HepG2 (cell line): ENCODE measurements around the gene C3orf52. TPM values are rescaled to one million over a fixed set of nuclear protein-coding genes. Genes with fewer than 3 reads are reported as not detected.

Source experiments
- ATAC-seq: fragments of 200-7000 bp; cut with Tn5 transposase; 3 replicates; pipeline ENCODE4 v1.9.1; 2020; ENCODE audit warnings: mild to moderate bottlenecking, moderate library complexity
- BruUV-seq: library from RNA; stranded (reverse); fragments of 400-500 nt; replicated peaks from 2 replicates; lab custom pipeline; 2021; lab: Mats Ljungman, UMichigan
- CTCF ChIA-PET: fragments of 300-600 bp; formaldehyde crosslinking; extraction: SDS; loops from one replicate; lab custom pipeline; 2021; ENCODE audit warnings: low total read pairs, inconsistent platforms, low intra/inter-chr PET ratio; lab: Yijun Ruan, JAX
- POLR2A ChIA-PET: fragments of 350-600 bp; sonication (Branson Sonifier 250); formaldehyde crosslinking; loops from one replicate; lab custom pipeline; 2020; ENCODE audit warnings: antibody characterized with exemption, inconsistent platforms; lab: Yijun Ruan, JAX
- DNase-seq: peaks from one replicate; pipeline ENCODE4 v3.0.0-alpha.2; 2015; ENCODE audit warnings: low spot score
- FAIRE-seq: peaks from 3 replicates; lab custom pipeline; 2011; peaks lifted over from hg19 to GRCh38; lab: Jason Lieb, UNC
- H2AFZ ChIP-seq: one replicate; pipeline ENCODE4 v1.6.1; 2011; ENCODE audit warnings: low read length, inconsistent platforms
- H3K27ac ChIP-seq: fragments of 300-600 bp; 3 replicates; pipeline ENCODE4 v1.8.0; 2011; ENCODE audit warnings: mixed run types, mild to moderate bottlenecking, mixed read lengths, low read length, inconsistent platforms; ENCODE audit not compliant: insufficient read depth; ENCODE audit errors: extremely low read length
- H3K27me3 ChIP-seq, 2 experiments: fragments of 200-600 bp in 1 of 2; 2 replicates in 1 of 2; 3 replicates in 1 of 2; pipeline versions ENCODE4 v1.6.0 to v1.8.0; 2011; ENCODE audit warnings: low read length in 2 of 2, mild to moderate bottlenecking in 2 of 2, moderate library complexity in 2 of 2, inconsistent platforms in 1 of 2; ENCODE audit not compliant: insufficient read depth in 2 of 2, control insufficient read depth in 1 of 2
- H3K36me3 ChIP-seq, 2 experiments: fragments of 200-600 bp in 1 of 2; replicated peaks in 1 of 2; 2 replicates in 1 of 2; 3 replicates in 1 of 2; pipeline versions ENCODE4 v1.5.1 to v1.8.0; 2011; ENCODE audit warnings: low read length in 2 of 2, inconsistent platforms in 1 of 2; ENCODE audit not compliant: insufficient read depth in 2 of 2, control insufficient read depth in 1 of 2
- H3K4me1 ChIP-seq: 2 replicates; pipeline ENCODE4 v1.5.1; 2012; ENCODE audit warnings: low read length, inconsistent platforms; ENCODE audit not compliant: insufficient read depth
- H3K4me2 ChIP-seq: 2 replicates; pipeline ENCODE4 v1.6.0; 2011; ENCODE audit warnings: low read depth, low read length, inconsistent platforms
- H3K4me3 ChIP-seq, 3 experiments: fragments of 200-600 bp in 1 of 3; sonication (generic), shearing (Covaris generic) in 1 of 3; replicated peaks in 1 of 3; 2 replicates each; pipeline ENCODE4 v1.5.1; 2011 to 2016; ENCODE audit warnings: low read length in 3 of 3, inconsistent platforms in 2 of 3, low read depth in 2 of 3, mild to moderate bottlenecking in 2 of 3, control low read depth in 1 of 3, mixed read lengths in 1 of 3; ENCODE audit not compliant: insufficient read depth in 1 of 3
- H3K79me2 ChIP-seq: one replicate; pipeline ENCODE4 v1.6.1; 2011; ENCODE audit warnings: low read length, inconsistent platforms; ENCODE audit not compliant: insufficient read depth
- H3K9ac ChIP-seq: 2 replicates; pipeline ENCODE4 v1.6.0; 2011; ENCODE audit warnings: mild to moderate bottlenecking, low read depth, low read length, inconsistent platforms; ENCODE audit not compliant: insufficient read depth
- H3K9me3 ChIP-seq: 2 replicates; pipeline ENCODE4 v1.5.1; 2012; ENCODE audit warnings: mild to moderate bottlenecking, low read length
- H4K20me1 ChIP-seq: 2 replicates; pipeline ENCODE4 v1.6.0; 2011; ENCODE audit warnings: inconsistent platforms, mild to moderate bottlenecking, low read length, moderate library complexity; ENCODE audit not compliant: insufficient read depth
- CBX5 ChIP-seq: sonication (generic); formaldehyde crosslinking; IDR thresholded peaks from 2 replicates; pipeline ENCODE4 v1.4.0; 2020; ENCODE audit warnings: missing genetic modification reagents, borderline replicate concordance
- FOXC1 ChIP-seq: sonication (generic); formaldehyde crosslinking; IDR thresholded peaks from 2 replicates; pipeline ENCODE4 v1.8.0; 2022; ENCODE audit warnings: mild to moderate bottlenecking, missing genetic modification reagents, borderline replicate concordance
- GMEB2 ChIP-seq: IDR thresholded peaks from 2 replicates; pipeline ENCODE4 v1.6.1; 2016; ENCODE audit warnings: missing biosample characterization, missing genetic modification reagents, low read depth
- IKZF4 ChIP-seq: sonication (generic); formaldehyde crosslinking; IDR thresholded peaks from 2 replicates; pipeline ENCODE4 v1.5.1; 2020; ENCODE audit warnings: borderline replicate concordance, mild to moderate bottlenecking, low read depth, missing genetic modification reagents; ENCODE audit errors: not compliant biosample characterization
- NPAS2 ChIP-seq: sonication (generic); formaldehyde crosslinking; IDR thresholded peaks from 2 replicates; pipeline ENCODE4 v1.8.0; 2022; ENCODE audit warnings: mild to moderate bottlenecking, missing genetic modification reagents, borderline replicate concordance
- POLR2AphosphoS2 ChIP-seq: IDR thresholded peaks from 2 replicates; pipeline ENCODE4 v1.6.1; 2011; ENCODE audit warnings: low read depth, low read length, improper control_type of control experiment
- SP140L ChIP-seq: sonication (generic); formaldehyde crosslinking; IDR thresholded peaks from 2 replicates; pipeline ENCODE4 v1.4.0; 2020; ENCODE audit warnings: missing genetic modification reagents, borderline replicate concordance
- TFDP1 ChIP-seq: IDR thresholded peaks from 2 replicates; pipeline ENCODE4 v1.6.1; 2016; ENCODE audit warnings: missing compliant biosample characterization, missing genetic modification reagents, borderline replicate concordance
- ZBTB10 ChIP-seq: sonication (generic); formaldehyde crosslinking; IDR thresholded peaks from 2 replicates; pipeline ENCODE4 v1.4.0; 2020; ENCODE audit warnings: missing genetic modification reagents, borderline replicate concordance
- ZFP90 ChIP-seq: sonication (generic); formaldehyde crosslinking; IDR thresholded peaks from 2 replicates; pipeline ENCODE4 v1.8.0; 2022; ENCODE audit warnings: missing genetic modification reagents, mild to moderate bottlenecking, inconsistent platforms, borderline replicate concordance
- ZNF670 ChIP-seq: sonication (generic); formaldehyde crosslinking; IDR thresholded peaks from 2 replicates; pipeline ENCODE4 v1.8.0; 2022; ENCODE audit warnings: mild to moderate bottlenecking, missing genetic modification reagents, borderline replicate concordance
- ZNF816 ChIP-seq: sonication (generic); formaldehyde crosslinking; IDR thresholded peaks from 2 replicates; pipeline ENCODE4 v1.8.0; 2022; ENCODE audit warnings: missing genetic modification reagents, mild to moderate bottlenecking, borderline replicate concordance
- WGBS: methylation state at CpG from one replicate; pipeline ENCODE4 v1.1.6; 2017; ENCODE audit warnings: low lambda C conversion rate; 5-methylcytosine and 5-hydroxymethylcytosine counted together
- in situ Hi-C: cut with HindIII; loops from 2 replicates; pipeline ENCODE4 v1.10.0; 2017; ENCODE audit warnings: low pct_unique_long_range_greater_than_20kb; ENCODE audit not compliant: extremely low pct_ligation_motif_present
- intact Hi-C: fragments of 100-400 bp; cut with micrococcal nuclease; formaldehyde crosslinking; loops from one replicate; pipeline ENCODE4 v1.10.0; 2022; ENCODE audit not compliant: unreplicated experiment
- polyA plus RNA-seq, 8 experiments: library from polyadenylated mRNA; depleted of rRNA in 3 of 8; stranded (reverse) in 7 of 8; unstranded in 1 of 8; fragments of >200 nt; fragmentation: Illumina TruSeq in 4 of 8; extraction: Trizol in 4 of 8; gene quantifications; 2 replicates each; pipeline versions ENCODE4 v1.2.1 to v1.2.3, GENCODE V29; 2011 to 2016; ENCODE audit warnings: low read depth in 4 of 8, missing spikeins in 1 of 8, mixed read lengths in 1 of 8; ENCODE audit not compliant: insufficient read depth in 1 of 8
- total RNA-seq, 5 experiments: library from RNA; depleted of rRNA; stranded (reverse); fragments of >200 nt; fragmentation: Illumina TruSeq; extraction: Trizol; gene quantifications; 2 replicates each; pipeline ENCODE4 v1.2.3, GENCODE V29; 2016; ENCODE audit warnings: low read depth in 1 of 5
- TF ChIP-seq, protein P1 (sequence below): sonication (generic); formaldehyde crosslinking; IDR thresholded peaks from 2 replicates; pipeline ENCODE4 v1.4.0; 2020; ENCODE audit warnings: low read depth, mild to moderate bottlenecking, missing genetic modification reagents
- TF ChIP-seq, protein P2 (sequence below): fragments of 450-650 bp; IDR thresholded peaks from 2 replicates; pipeline ENCODE4 v1.6.1; 2017; ENCODE audit warnings: mild to moderate bottlenecking

Gene C3orf52
- total and polyA plus RNA-seq, 2 of the 13 experiments (the other 11 are each of a cell fraction or from before 2014, with no cell fraction given), result 0.79 to 1.2 TPM

- Histone ChIP-seq H3K9me3 (no peaks in the 10 kb centered on the region), H3K4me2 (no peak overlapping the region), H3K4me3 (no peak overlapping the region), H3K9ac (no peak overlapping the region), H2AFZ (no peak overlapping the region), H3K36me3 (no peaks in the 10 kb centered on the region), H3K27me3 (no peaks in the 10 kb centered on the region), H4K20me1 (no peaks in the 10 kb centered on the region), H3K79me2 (no peaks in the 10 kb centered on the region), H3K4me1 (no peaks in the 10 kb centered on the region), H3K27ac (no peak overlapping the region)
- no peak for FAIRE-seq
- BruUV-seq, result no TSS peak
- intact Hi-C loops, result no loop called here
- no peak for DNase-seq
- 4% methylated on average over 1 of the region's 1 CpG for WGBS
- ChIA-PET POLR2A (no interaction called here), CTCF (no interaction called here)
- in situ Hi-C loops, result no loop called here
- no peak for ATAC-seq
- TF ChIP-seq, protein P1, sequence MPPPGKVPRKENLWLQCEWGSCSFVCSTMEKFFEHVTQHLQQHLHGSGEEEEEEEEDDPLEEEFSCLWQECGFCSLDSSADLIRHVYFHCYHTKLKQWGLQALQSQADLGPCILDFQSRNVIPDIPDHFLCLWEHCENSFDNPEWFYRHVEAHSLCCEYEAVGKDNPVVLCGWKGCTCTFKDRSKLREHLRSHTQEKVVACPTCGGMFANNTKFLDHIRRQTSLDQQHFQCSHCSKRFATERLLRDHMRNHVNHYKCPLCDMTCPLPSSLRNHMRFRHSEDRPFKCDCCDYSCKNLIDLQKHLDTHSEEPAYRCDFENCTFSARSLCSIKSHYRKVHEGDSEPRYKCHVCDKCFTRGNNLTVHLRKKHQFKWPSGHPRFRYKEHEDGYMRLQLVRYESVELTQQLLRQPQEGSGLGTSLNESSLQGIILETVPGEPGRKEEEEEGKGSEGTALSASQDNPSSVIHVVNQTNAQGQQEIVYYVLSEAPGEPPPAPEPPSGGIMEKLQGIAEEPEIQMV (CRISPR knock-in tag), result no peak
- TF ChIP-seq ZNF670 (no peak), ZNF816 (CRISPR knock-in tag) (no peak), FOXC1 (no peak), ZBTB10 (CRISPR knock-in tag) (no peak), IKZF4 (CRISPR knock-in tag) (no peak), SP140L (CRISPR knock-in tag) (no peak), ZFP90 (no peak), TFDP1 (CRISPR knock-in tag) (no peak), GMEB2 (CRISPR knock-in tag) (no peak), CBX5 (CRISPR knock-in tag) (no peak), NPAS2 (CRISPR knock-in tag) (no peak), POLR2AphosphoS2 (no peak)
- TF ChIP-seq, protein P2, sequence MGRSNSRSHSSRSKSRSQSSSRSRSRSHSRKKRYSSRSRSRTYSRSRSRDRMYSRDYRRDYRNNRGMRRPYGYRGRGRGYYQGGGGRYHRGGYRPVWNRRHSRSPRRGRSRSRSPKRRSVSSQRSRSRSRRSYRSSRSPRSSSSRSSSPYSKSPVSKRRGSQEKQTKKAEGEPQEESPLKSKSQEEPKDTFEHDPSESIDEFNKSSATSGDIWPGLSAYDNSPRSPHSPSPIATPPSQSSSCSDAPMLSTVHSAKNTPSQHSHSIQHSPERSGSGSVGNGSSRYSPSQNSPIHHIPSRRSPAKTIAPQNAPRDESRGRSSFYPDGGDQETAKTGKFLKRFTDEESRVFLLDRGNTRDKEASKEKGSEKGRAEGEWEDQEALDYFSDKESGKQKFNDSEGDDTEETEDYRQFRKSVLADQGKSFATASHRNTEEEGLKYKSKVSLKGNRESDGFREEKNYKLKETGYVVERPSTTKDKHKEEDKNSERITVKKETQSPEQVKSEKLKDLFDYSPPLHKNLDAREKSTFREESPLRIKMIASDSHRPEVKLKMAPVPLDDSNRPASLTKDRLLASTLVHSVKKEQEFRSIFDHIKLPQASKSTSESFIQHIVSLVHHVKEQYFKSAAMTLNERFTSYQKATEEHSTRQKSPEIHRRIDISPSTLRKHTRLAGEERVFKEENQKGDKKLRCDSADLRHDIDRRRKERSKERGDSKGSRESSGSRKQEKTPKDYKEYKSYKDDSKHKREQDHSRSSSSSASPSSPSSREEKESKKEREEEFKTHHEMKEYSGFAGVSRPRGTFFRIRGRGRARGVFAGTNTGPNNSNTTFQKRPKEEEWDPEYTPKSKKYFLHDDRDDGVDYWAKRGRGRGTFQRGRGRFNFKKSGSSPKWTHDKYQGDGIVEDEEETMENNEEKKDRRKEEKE, result no peak
These were observed 54.4 kb downstream of the C3orf52 start for GRCh38 chr3:112140584-112140983.
